SH-SY5Y (cell line): ENCODE measurements around the gene FOXN1.

ENCODE experiments used
- GATA2 ChIP-seq: IDR thresholded peaks from 2 replicates; pipeline ENCODE4 v1.6.1; 2011; ENCODE audit warnings: mild to moderate bottlenecking, low read depth, low read length
- GATA3 ChIP-seq: IDR thresholded peaks from 2 replicates; pipeline ENCODE4 v1.6.1; 2011; ENCODE audit warnings: low read depth, mild to moderate bottlenecking, low read length, moderate library complexity

GRCh38 chr17:28466521-28467048 is 39.6 kb upstream of the FOXN1 start:
- TF ChIP-seq GATA2 (no peak), GATA3 (no peak)
